Thyroid gland (tissue), 4 donors: Measurements from ENCODE around the gene CH25H.

ENCODE experiments used
- POLR2A ChIP-seq, 2 donors: fragments of 450-650 bp; IDR thresholded peaks; one replicate each; pipeline ENCODE4 v1.6.1; 2017; ENCODE audit warnings: antibody characterized with exemption in 2 of 2, mild to moderate bottlenecking in 2 of 2, moderate library complexity in 1 of 2
- TF ChIP-seq, protein P1 (sequence below), 6 experiments: fragments of 200-600 bp in 3 of 6; fragments of 450-650 bp in 3 of 6; sonication (generic) in 3 of 6; IDR thresholded peaks; one replicate each; pipeline ENCODE4 v1.5.1; 2016 to 2019; ENCODE audit warnings: antibody characterized with exemption in 6 of 6, mild to moderate bottlenecking in 2 of 6, inconsistent platforms in 1 of 6, moderate library complexity in 1 of 6

DNA sequence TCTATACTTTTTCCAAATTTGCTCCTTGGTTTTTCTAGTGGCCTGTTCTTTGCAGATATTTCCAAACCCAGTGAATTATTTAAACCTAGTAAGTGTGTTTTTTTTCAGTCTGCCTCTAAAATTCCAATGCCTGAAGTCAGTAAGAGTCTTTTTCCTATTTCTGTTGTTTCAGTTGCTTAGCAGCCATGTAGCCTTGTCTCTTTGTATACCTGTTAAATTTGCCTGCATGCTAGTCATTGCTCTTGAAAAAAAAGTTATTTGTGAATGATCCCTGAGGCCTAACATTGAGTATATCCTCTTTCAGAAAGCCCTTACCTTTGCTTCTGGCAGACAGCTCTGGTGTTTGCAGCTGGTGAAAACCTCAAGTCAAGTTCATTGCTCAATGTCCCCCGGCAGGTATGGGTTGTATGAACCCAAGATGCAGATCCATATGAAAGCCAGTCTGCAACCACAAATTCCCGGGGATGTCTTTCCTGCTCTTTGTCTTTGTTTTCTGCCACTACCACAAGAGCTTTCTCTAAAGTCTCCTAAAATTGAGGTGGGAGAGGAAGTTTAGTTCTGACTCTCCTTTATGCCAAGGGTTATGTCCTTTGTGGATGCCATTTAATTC lies 35.7 kb downstream of the CH25H start:
- TF ChIP-seq, protein P1, sequence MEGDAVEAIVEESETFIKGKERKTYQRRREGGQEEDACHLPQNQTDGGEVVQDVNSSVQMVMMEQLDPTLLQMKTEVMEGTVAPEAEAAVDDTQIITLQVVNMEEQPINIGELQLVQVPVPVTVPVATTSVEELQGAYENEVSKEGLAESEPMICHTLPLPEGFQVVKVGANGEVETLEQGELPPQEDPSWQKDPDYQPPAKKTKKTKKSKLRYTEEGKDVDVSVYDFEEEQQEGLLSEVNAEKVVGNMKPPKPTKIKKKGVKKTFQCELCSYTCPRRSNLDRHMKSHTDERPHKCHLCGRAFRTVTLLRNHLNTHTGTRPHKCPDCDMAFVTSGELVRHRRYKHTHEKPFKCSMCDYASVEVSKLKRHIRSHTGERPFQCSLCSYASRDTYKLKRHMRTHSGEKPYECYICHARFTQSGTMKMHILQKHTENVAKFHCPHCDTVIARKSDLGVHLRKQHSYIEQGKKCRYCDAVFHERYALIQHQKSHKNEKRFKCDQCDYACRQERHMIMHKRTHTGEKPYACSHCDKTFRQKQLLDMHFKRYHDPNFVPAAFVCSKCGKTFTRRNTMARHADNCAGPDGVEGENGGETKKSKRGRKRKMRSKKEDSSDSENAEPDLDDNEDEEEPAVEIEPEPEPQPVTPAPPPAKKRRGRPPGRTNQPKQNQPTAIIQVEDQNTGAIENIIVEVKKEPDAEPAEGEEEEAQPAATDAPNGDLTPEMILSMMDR (IDR thresholded peaks at IDR 0.05): no peak
- TF ChIP-seq POLR2A (IDR thresholded peaks at IDR 0.05): no peak
